NCI-H526 treated with DMSO at 0.1 percent for 48 hours (cell line): ENCODE data around the gene FAM234B.
"Not testable (repeated sequence)": the region's sequence is repeated elsewhere in the genome, so short reads cannot be mapped to it uniquely, and the experiment has no call there.

Experiments
- DNase-seq: peaks from one replicate; lab custom pipeline; 2025; lab: John Stamatoyannopoulos, UW

FAM234B gene

DNA sequence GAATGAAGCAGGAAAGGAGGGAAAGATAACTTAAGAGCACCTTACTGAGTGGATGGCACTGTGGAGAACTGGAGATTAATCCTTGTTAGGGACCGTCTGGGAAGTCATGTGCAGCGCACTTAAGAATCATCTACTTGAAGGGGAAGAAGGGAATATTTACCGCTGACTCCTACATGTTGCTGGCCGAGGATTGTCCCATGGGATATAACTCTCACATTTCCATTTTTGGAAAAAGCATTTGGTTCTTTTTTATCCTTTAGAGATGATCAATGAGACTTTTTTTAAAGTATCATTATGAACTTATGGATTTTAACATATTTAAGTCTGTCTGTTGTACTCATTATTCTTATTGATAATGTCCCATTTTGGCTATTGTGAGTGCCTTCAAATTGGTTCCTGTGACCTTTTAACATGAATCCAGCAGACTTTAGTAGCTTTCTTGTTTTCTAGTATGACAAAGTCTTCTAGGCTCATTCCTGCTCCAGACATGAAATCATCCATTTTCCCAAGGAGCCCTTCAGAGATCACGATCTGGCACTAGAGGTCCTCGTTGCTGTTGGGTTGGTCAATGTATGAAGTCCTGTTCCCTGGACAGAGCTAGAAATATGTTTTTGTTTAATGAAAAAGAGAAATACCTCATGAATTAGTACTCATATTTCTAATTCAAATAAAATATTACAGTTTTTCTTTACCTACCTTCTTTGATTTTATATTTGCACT lies 20.2 kb upstream of the FAM234B start:
- no peak for DNase-seq

DNA sequence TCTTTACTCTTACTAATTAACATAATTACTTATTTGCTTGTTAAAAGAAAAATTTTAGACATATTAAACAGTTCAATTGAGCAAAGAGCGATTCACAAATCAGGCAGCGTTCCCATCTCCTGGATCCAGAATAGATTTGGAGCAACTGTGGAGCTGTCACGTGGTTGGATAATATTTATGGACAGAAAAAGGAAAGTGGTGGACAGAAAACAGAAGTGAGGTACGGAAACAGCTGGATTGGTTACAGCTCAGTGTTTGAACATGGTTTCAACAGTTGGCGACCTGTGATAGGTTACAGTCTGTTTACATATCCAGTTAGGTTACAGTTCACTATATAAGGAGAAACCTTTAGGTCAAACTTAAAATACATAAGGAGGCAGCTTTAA lies 19.7 kb upstream of the FAM234B start:
- DNase-seq = no peak

DNA sequence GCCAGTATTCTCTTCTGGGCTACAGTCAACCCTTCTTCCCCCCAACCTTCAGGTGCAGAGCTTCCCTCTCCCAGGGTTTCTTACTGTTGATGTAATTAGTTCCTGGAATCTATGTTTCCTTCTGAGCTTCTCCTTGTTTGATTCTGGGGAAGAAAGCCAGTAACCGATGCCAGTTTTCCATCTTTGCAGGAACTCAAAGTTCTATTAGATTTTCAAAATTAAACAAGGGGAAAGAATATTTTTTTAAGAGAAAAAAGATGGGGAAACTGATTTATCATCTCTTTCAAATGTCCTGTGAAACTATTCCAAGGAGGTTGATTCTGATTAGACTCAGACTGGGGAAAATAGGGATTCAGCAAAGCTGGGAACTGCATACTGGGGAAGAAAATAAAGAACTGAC lies 17.9 kb upstream of the FAM234B start:
- no peak for DNase-seq

DNA sequence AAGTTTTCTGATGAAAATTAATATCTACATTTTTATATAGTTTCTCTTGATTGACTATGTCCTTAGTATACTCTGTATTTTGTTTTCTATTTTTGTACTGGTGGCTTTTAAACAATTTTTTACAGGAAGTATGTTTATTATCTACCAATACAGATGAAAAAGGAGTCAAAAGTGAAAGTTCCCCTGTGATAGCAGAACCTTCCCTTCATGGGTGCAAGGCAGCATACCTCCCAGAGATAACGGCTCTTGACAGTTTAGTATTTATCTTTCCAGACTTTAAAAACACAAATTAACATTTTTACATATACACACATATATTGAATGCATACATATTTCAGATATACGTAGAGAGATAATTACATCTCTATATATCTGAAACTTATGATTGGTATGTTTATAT lies 17.1 kb upstream of the FAM234B start:
- DNase-seq = no peak

DNA sequence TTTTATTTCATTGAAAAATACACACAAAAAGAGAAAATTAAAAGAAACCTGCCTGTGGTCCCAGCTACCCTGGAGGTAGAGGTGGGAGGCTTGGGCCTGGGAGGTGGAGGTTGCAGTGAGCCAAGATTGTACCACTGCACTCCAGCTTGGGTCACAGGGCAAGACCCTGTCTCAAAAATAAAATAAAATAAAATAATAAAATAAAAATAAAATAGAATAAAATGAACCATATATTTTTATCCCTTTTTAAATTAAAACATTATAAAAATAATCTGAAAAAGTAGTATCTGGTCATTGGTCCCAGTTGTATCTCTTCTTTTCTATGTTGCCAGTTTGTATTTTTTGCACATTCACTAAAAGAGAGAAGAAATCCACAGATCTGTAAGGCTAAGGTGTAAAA lies 16.7 kb upstream of the FAM234B start:
- no peak for DNase-seq

DNA sequence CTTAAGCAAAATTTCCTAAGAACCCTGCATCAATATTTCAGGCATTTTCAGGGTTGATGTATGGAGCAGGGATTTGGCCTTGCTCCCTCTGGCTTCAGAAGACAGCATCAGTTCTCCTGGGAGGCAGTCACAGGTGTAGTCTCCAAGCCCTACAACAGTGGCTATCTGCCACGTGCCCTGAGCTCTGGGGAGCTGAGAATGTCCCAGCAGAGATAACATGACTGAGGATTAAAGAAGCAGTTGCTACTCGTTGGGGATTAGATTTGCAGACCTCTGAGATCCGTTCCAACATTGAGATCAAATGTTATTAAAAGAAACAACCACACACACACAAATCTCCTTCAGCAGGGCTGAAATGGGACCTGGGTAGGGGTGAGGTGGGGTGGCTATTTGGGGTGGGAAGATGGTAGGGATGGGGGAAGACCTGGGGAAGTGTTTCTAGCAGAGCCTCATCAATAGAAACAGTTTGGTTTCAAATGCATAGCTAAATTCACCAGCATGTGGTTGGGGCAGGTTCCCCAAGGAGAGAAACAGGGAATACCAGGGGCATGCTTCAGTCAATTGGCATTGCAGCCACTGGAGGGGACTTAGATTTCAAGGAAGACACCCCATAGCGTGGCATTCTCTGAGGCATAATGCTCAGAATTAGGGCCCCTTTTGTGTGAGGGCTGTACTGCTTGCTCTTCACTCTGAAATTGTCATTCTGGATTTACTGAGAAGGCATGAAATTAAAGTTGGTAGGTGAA lies 15.2 kb upstream of the FAM234B start:
- no peak for DNase-seq

DNA sequence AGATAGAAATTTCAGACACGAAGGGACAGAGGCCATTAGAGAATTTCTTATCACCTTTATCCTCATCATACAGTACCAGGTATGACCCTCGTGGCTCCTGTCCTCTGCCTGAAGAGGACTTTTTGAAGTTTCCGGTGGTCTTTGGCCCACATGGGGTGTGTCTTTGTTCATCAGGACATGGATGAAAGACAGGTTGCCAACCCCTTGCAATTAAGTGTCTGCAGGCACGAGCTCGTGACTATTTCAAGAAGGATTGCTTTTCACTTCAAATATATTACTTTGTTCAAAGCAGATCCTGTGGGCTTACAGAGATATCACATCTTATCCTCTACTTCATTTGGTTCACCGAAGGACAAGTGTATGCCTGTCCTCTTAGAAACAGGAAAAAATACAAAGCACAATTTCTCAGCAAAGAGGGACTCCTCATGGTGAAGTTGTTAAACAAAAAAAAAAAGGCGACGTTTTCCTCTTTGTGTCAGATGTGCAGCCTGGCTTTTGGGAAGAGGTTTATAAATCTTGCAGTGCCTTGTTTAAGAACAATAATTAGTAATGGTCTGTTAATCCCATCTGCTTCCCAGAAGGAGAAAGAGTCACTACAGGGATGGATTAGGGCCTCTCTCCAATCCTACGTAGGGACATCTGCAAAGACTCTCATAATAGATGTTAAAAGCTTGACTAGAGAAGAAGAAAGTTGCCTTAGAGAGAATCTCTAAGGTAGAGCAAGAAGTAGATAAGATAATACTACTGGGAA lies 13.5 kb upstream of the FAM234B start:
- DNase-seq = no peak

DNA sequence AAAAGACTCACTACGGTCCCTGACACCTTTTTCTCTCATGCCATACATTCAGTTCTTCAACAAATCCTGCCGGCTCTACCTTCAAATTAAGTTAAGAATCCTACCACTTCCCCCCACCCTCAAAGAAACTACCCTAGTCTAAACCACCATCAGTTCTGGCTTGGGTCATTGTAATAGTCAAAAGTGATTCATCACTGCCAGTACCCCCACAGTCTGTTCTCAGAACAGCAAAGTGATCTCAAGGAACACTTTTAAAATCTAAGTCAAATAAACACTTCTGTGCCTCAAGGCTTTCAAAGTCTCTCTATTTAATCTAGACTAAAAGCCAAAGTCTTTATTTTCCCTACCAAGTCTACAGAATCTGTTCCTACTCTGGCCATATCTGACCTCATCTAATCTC lies 12.0 kb upstream of the FAM234B start:
- DNase-seq = no peak

DNA sequence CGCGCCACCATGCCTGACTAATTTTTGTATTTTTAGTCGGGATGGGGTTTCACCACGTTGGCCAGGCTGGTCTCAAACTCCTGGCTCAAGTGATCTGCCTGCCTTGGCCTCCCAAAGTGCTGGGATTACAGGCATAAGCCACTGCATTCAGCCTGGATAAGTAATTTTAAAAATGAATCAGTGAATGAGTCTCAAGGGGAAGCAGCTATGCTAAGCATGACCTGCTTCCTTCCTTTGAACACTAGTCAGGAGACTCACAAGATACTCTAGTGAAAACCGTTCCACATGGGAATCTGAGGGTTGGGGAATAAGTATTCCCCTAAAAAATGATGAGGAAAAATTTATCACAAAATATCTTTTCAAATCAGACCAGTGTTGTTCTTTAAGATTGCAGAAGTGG lies 10.7 kb upstream of the FAM234B start:
- no peak for DNase-seq

DNA sequence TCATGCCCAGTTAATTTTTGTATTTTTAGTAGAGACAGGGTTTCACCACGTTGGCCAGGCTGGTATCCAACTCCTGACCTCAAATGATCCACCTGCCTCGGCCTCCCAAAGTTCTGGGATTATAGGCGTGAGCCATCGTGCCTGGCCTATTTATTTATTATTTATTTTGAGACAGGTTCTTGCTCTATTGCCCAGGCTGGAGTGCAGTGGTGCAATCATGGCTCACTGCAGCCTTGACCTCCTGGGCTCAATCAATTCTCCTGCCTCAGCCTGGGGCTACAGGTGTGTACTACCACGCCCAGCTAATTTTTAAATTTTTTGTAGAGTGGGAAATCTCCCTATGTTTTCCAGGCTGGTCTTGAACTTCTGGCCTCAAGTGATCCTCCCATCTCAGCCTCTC lies 8.8 kb upstream of the FAM234B start:
- DNase-seq = not testable (repeated sequence)

DNA sequence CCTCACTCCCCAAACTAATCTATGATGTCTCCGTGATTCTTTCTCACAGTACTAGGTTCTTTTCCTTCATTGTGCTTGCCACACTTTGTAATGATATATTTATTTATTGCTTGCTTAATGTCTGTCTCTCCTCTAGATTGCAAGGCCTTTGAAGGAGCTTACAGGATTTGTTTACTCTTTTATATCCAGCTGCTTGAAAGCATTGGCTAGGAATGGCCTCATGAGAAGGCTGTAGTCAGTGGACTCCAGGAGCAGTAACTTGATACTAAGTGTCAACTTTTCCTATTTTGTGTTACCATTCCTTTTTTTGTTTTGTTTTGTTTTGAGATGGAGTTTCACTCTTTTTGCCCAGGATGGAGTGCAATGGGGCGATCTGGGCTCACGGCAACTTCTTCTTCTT lies 7.3 kb upstream of the FAM234B start:
- no peak for DNase-seq

DNA sequence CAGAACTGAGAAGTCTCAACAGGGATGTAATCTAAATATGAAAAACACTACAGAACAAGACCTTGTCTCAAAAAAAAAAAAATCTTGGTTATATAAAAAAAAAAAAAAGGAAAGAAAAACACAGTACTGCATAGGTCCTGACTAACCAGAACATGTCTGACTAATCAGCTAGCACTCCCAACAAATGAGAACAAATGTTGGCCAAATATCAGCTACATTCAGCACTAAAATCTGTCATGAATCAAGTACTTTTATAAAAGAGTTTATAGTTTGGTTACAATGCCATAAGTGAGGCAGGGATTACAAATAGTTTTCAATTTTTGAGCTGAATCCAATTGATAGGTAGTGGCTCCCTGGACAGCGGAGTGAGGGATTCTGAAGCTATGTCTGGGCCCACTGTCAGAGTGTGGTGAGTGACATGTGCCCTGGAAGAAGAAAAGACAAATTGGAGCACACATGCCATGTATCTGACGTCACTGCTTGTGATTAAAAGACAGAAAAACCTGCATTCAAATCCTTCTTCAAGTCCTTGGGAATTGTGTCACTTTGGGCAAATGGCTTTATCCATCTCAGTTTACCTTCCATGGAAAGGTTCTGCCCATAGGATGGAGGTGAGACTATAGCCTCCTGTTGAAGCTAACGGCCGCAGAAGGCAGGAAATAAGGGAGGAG lies 5.6 kb upstream of the FAM234B start:
- DNase-seq = no peak

DNA sequence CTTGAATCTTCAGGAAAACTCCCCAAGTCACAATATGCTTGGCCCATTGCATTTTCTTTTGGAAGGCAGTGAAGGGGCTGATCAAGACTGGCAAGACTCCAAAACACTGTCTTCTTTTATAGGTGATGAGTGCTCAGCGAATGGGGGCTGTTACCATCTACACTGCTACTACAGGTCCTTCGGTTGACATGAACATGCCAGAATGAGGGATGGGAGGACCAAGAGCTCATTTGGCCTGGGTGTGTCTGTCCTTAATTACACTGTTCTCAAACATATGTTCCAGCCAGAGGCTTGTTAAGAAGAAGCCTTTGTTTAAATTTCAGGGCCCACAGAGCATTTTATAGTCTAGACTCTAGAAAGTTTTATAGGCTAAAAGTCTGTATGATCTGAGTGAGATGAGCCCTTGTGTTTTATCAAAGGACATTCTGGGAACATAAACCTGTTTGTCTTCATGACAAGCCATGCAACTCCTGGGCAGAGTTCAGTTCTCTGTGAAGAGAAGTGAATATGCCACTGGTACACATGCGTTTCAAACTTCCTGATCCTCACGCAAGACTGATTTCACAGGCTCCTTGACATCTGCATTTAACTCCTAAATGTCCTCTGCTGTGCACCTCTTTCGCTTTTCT lies 4.7 kb upstream of the FAM234B start:
- no peak for DNase-seq

DNA sequence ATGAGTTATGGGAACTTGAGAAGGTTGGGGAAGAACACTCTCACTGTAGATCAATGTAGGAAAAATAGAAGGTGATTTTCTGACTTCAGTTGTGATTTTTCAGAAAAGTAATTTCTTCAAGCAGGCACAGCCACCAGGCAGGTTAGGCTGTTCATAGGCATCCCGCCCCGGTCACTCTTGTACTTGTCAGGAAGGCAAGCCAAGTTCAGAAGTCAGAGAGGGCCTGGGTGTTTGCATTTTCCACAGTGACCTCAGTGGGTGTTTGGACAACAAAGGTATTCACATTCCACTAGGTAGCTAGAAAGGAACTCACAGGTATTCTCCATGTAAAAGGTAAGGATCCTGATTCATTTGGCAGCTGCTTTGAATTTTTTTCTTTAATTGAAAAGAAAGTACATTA lies 3.0 kb upstream of the FAM234B start:
- no peak for DNase-seq

DNA sequence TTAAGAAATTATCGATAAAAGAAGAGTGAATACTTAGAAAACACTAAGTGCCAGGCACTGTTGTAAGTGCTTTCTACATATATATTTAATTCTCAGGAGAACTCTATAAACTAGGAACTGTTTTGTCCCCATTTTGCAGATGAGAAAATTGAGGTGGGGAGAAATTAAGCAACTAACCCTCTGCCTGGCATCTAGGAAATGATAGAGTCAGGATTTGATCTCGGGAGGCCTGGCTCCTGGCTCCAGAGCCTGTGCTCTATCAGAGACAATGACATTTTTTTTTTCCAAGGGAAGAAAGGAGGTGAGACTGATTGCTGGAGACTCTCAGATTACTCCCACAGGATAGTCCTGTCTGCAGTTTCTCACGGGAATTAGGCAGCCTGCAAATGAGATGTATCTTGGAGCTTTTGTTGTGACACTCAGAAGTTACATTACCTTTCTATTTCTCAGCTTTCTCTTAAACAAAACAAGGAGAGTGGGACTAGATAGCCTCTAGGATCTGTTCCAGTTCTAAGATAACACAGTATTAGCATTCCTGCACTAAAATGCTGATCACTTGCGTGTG lies 1.4 kb upstream of the FAM234B start:
- DNase-seq = no peak

DNA sequence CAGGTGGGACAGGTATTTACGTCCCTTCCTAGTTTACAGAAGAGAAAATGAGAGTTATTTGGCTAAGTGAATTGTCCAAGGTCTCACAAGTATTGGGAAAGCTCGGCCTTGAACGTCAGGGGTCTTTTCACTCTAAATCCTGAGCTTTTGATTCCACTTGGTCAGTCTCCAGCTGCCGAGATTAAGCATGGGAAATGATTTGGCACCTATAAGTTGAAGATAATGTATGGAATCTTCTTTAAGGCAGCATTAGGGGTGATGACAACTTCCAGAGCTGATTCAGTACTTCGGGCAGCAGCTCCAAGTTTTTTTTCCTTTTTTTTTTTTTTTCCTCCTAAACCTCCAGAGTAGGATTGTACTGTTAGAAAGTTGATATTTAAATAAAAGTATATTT lies 722 bp downstream of the FAM234B start:
- no peak for DNase-seq

DNA sequence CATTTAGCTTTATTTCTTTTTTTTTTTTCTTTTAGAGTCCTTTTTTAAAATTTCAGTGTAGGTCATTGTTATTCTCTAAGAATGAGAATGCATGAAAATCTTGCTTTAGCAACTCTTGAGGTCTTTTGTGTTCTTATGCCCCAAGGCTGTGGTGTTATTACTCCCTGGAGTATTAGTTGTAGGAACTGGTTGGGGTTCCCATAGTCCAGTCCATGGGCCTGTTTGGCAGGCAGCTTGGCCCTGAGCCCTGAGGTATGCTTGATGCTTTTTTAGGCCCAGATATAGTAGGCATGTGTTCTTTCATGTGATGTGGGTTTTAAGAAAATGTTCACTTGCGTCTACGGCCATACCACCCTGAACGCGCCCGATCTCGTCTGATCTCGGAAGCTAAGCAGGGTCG lies 1.6 kb downstream of the FAM234B start:
- no peak for DNase-seq

DNA sequence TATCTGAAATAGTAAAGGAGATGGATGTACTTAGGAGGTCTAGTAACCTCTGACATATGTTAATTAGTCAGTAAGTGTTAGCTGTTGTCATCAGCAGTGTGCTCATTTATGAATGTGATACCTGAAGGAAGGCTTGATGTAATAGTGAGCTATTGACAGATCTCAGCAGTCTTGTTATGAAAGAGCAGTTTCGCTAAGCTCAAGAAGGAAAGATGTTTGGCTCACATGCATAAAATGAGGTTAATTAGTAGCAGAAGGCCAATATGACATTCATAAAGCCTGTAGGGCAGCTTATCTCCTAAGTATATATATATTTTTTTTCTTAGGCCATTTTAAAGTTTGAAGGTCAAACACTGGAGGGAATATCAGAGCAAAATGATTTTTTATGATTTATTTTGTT lies 2.8 kb downstream of the FAM234B start:
- no peak for DNase-seq

DNA sequence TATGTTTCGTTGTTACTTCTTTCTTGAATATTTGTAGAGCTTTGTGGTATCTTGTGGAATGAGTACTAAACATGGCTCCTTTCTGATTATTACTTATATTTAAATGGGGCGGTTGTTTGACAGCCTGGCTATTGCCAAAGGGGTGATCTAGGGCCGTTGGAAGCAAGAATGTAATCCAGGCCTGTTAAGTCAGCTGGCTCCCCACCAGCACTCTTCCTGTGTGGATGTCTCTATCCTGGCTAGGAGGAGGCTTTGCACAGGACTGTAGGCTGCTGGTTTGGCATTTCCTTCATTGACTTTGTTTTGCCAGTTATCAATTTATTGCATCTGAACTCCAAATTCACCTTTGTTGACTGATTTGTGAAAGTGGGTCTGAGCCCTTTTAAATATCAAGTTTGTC lies 5.6 kb downstream of the FAM234B start:
- no peak for DNase-seq

DNA sequence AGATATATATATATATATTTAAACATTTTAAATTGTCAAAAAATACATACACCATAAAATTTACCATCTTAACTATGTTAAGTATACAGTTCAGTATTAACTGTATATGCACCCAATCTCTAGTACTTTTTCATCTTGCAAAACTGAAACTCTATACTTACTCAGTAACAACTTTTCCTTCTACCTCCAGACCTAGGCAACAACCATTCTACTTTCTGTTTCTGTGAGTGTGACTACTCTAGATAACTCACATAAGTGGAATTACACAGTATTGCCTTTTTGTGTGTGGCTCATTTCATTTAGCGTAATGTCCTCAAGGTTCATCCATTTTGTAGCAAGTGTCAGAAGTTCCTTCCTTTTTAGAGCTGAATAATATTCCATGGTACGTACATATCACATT lies 8.2 kb downstream of the FAM234B start:
- DNase-seq = no peak

DNA sequence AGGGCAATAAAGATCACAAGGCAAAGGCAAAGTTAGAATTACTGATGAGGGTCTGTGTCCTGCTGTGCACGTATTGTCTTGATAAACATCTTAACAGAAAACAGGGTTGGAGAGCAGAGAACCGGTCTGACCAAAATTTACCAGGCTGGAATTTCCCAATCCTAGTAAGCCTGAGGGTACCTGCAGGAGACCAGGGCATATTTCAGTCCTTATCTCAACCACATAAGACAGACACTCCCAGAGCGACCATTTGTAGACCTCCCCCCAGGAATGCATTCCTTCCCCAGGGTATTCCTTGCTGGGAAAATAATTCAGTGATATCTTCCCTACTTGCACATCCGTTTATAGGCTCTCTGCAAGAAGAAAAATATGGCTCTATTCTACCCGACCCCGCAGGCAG lies 9.4 kb downstream of the FAM234B start:
- not testable (repeated sequence) for DNase-seq

DNA sequence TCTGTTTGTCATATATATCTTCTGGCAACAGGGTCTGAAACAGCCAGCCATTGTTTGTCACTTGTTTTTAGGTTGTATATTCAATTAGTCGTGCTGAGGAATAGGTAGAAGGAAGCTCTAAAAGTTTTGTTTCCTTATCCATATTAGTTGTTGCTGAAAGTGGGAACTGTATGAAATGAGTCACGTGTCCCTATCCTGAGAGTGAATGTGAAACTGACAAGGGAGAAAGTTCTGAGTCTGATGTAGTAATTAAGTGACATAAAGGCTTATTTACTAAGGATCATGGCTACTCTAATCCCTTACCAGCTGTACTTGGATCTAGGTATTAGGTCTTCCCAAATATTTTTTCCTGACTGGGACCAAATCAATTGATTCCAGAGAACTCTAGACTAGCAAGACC lies 16.4 kb downstream of the FAM234B start:
- DNase-seq = no peak
